Uterus (tissue), 2 donors: ENCODE results near the gene BCL2L1.

Experiments used
- CTCF ChIP-seq, 4 experiments: fragments of 200-600 bp in 2 of 4; fragments of 450-650 bp in 2 of 4; sonication (generic) in 2 of 4; IDR thresholded peaks; one replicate each; pipeline ENCODE4 v1.5.1; 2016 to 2019; ENCODE audit warnings: antibody characterized with exemption in 4 of 4, mild to moderate bottlenecking in 2 of 4, moderate library complexity in 1 of 4
- POLR2A ChIP-seq, 2 donors: fragments of 450-650 bp; IDR thresholded peaks; one replicate each; pipeline ENCODE4 v1.6.1; 2016; ENCODE audit warnings: antibody characterized with exemption in 2 of 2, mild to moderate bottlenecking in 1 of 2, moderate library complexity in 1 of 2

- no peak for TF ChIP-seq CTCF (IDR thresholded peaks at IDR 0.05)
- no peak for TF ChIP-seq POLR2A (IDR thresholded peaks at IDR 0.05)
Measured at GRCh38 chr20:31747640-31748039, 25.0 kb upstream of the BCL2L1 start.
